Duodenal mucosa (tissue), 2 donors: Measurements from ENCODE around the gene POU5F2.
A peak's percentile ranks its signal among the peaks of the same experiment; 100 is the strongest.

ENCODE experiments used
- H3K27ac ChIP-seq: one replicate; pipeline ENCODE4 v1.7.0; 2013; ENCODE audit warnings: low read depth, low read length
- H3K27me3 ChIP-seq, 2 donors: one replicate each; pipeline ENCODE4 v1.7.0; 2013; ENCODE audit warnings: low read length in 2 of 2, control low read depth in 1 of 2; ENCODE audit not compliant: insufficient read depth in 2 of 2, control insufficient read depth in 1 of 2
- H3K36me3 ChIP-seq, 2 donors: one replicate each; pipeline ENCODE4 v1.7.0; 2013; ENCODE audit warnings: low read length in 2 of 2, control low read depth in 1 of 2; ENCODE audit not compliant: insufficient read depth in 2 of 2, control insufficient read depth in 1 of 2
- H3K4me1 ChIP-seq, 2 donors: one replicate each; pipeline ENCODE4 v1.7.0; 2013; ENCODE audit warnings: low read length in 2 of 2, control low read depth in 1 of 2; ENCODE audit not compliant: insufficient read depth in 2 of 2, control insufficient read depth in 1 of 2
- H3K4me3 ChIP-seq, 2 donors: one replicate each; pipeline ENCODE4 v1.7.0; 2013; ENCODE audit warnings: low read length in 2 of 2, low read depth in 1 of 2
- H3K9ac ChIP-seq, 2 donors: one replicate each; pipeline ENCODE4 v1.7.0; 2013; ENCODE audit warnings: low read length in 2 of 2, low read depth in 1 of 2
- H3K9me3 ChIP-seq, 2 donors: one replicate each; pipeline ENCODE4 v1.7.0; 2013; ENCODE audit warnings: low read length in 2 of 2, control low read depth in 1 of 2; ENCODE audit not compliant: control insufficient read depth in 1 of 2

Gene POU5F2

DNA sequence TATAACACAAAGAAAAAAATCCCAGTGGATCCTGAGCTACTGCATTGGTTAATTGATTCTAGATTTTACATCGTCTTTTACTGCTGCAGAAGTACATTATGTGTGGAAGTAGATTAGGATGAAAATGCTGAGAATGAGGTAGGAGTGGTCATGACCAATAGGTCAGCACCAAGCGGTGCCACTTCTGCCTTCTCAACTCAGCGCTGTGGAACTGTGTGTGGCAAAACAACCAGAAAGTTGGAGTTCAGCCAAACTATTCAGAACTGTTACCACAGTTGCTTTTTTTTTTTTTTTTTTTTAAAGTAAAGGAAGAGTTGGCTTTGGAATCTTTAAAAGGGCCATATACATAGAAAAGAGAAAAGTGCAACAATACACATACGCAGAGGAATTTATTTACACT, 24.2 kb downstream of the POU5F2 start:
- Histone ChIP-seq H3K27me3 (no peaks in the 10 kb centered on the region), H3K9ac (no peak overlapping the region), H3K4me1 (peaks cover 7 to 15% of the 10 kb centered on the region in 2 donors), H3K4me3 (no peak overlapping the region), H3K9me3 (no peaks in the 10 kb centered on the region), H3K27ac (no peak overlapping the region), H3K36me3 (no peaks in the 10 kb centered on the region)

DNA sequence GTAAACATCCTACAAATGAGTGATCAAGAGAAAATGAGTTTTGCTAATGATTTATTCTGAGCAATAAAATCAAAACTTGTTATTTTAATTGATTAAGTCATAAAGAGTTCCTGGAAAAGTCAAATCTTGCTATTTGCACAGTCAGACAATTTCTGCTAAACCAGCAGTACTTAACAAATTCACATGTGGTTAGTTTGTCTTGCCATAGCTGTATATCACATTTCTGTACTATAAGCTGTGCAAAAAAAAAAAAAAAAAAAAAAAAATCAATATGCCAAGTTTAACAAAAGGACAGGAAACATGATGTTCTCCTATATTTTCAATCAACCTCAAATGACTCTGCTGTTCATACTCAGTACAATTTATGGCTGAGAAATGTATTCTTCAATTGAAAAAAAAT, 24.9 kb downstream of the POU5F2 start:
- Histone ChIP-seq H3K36me3 (no peaks in the 10 kb centered on the region), H3K27me3 (no peaks in the 10 kb centered on the region), H3K9me3 (no peaks in the 10 kb centered on the region), H3K9ac (no peak overlapping the region), H3K27ac (no peak overlapping the region), H3K4me1 (peaks cover 5 to 15% of the 10 kb centered on the region in 2 donors), H3K4me3 (no peak overlapping the region)

DNA sequence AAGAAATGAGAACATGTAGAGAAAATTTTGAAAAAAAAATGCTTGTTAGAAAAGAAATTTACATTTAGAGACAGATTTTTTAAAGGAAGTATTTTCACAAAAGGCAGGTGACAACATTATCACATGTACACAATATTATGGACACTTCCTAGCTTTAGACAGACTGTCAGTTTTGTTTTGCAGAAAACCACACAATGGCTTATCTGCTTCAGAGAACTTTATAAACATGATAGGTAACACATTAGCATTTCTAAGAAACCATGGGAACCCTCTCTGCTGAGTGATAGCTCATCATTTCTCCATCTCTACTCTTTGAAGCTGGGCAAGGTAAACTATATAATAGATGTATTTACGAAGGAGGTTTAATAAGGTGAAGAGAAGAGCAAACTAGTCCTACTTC, 25.6 kb downstream of the POU5F2 start:
- Histone ChIP-seq H3K27me3 (no peaks in the 10 kb centered on the region), H3K27ac (no peak overlapping the region), H3K4me1 (peaks cover 0 to 12% of the 10 kb centered on the region in 2 donors), H3K36me3 (no peaks in the 10 kb centered on the region), H3K9me3 (no peaks in the 10 kb centered on the region), H3K4me3 (peak overlapping the region in 1 of 2 donors; percentile 19), H3K9ac (no peak overlapping the region)

DNA sequence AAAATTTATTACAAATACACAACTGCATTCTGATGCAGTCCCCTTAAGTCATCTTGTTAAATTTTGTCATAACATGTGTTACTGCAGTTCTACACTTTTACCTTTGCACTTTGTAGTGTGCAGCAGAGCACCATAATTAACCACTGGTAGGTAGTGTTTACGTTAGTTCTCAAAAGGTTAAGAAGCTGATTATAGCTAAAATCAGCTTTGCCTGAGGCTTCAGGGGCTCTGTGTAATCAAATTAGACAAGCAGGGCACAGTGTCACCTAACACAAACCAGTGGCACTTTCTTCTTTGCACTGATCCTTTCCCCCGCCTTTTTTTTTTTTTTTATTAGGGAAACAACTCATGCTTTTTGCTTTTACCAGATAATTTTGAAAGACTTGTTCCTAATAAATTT, 26.1 kb downstream of the POU5F2 start:
- H3K9ac ChIP-seq: no peak overlapping the region
- H3K4me1 ChIP-seq: peaks cover 0 to 12% of the 10 kb centered on the region in 2 donors
- no peaks in the 10 kb centered on the region for H3K36me3 ChIP-seq
- no peak overlapping the region for H3K27ac ChIP-seq
- H3K4me3 ChIP-seq: peak overlapping the region in 1 of 2 donors; percentile 19
- no peaks in the 10 kb centered on the region for H3K9me3 ChIP-seq
- H3K27me3 ChIP-seq: no peaks in the 10 kb centered on the region

DNA sequence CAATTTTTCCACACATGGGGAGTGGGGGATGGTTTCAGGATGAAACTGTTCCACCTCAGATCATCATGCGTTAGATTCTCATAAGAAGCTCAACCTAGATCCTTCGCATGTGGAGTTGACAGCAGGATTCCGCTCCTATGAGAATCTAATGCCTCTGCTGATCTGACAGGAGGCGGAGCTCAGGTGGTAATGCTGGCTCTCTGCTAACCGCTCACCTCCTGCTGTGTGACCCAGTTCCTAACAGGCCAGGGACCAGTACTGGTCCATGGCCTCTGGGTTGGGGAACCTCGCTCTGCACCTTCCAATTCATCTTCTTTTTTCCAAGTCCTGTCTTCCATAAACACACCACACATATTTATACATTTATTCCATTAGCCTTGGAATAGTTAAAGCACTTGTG, 33.0 kb downstream of the POU5F2 start:
- no peak overlapping the region for H3K9ac ChIP-seq
- H3K4me3 ChIP-seq: no peak overlapping the region
- H3K27me3 ChIP-seq: no peaks in the 10 kb centered on the region
- no peak overlapping the region for H3K27ac ChIP-seq
- no peaks in the 10 kb centered on the region for H3K36me3 ChIP-seq
- no peaks in the 10 kb centered on the region for H3K4me1 ChIP-seq
- no peaks in the 10 kb centered on the region for H3K9me3 ChIP-seq

DNA sequence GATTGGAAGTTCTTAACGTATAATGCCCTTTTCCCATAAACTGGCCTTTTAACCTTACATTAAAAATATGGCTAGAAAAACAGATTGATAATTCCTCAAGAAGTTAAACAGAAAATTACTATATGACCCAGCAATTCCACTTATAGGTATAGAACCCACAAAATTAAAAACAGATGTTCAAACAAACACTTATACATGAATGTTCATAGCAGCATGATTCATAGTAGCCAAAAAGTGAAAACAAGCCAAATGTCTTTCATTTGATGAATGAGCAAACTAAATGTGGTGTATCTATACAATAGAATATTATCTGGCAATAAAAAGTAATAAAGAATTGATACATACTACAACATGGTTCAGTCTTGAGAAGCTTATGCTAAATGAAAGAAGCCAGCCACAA, 35.5 kb downstream of the POU5F2 start:
- no peak overlapping the region for H3K9ac ChIP-seq
- H3K27me3 ChIP-seq: no peaks in the 10 kb centered on the region
- no peaks in the 10 kb centered on the region for H3K9me3 ChIP-seq
- no peak overlapping the region for H3K4me3 ChIP-seq
- no peaks in the 10 kb centered on the region for H3K36me3 ChIP-seq
- H3K27ac ChIP-seq: no peak overlapping the region
- no peaks in the 10 kb centered on the region for H3K4me1 ChIP-seq

DNA sequence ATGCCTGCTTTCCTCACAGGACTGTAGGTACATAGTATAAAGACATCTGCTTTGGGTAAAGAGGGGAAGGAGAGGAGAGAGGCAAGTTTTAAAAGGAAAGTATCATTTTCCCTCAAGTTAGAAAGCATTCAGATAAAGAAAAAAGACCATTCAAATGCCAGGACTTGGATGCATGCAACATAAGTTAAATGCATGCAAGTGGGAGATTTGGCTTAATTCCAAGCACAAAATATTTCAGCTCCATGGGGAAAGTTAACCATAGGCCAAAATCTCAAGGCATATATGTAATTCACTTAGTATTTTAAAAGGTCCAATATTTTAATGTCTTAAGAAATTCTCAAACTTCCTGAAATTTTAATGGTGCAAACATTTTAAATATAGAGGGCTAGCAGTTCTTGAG, 36.4 kb downstream of the POU5F2 start:
- no peaks in the 10 kb centered on the region for H3K27me3 ChIP-seq
- H3K9ac ChIP-seq: no peak overlapping the region
- H3K9me3 ChIP-seq: no peaks in the 10 kb centered on the region
- no peak overlapping the region for H3K27ac ChIP-seq
- no peaks in the 10 kb centered on the region for H3K4me1 ChIP-seq
- no peak overlapping the region for H3K4me3 ChIP-seq
- no peaks in the 10 kb centered on the region for H3K36me3 ChIP-seq

DNA sequence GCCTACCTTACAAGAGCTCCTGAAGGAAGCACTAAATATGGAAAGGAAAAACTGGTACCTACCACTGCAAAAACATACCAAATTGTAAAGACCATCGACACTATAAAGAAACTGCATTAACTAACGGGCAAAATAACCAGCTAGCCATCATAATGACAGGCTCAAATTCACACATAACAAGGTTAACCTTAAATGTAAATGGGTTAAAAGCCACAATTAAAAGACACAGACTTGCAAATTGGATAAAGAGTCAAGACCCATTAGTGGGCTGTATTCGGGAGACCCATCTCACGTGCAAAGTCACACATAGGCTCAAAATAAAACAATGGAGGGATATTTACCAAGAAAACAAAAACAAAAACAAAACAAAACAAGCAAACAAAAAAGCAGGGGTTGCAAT, 49.4 kb downstream of the POU5F2 start:
- no peak overlapping the region for H3K27ac ChIP-seq
- H3K4me1 ChIP-seq: no peaks in the 10 kb centered on the region
- no peak overlapping the region for H3K4me3 ChIP-seq
- no peak overlapping the region for H3K9ac ChIP-seq
- no peaks in the 10 kb centered on the region for H3K9me3 ChIP-seq
- H3K27me3 ChIP-seq: no peaks in the 10 kb centered on the region
- no peaks in the 10 kb centered on the region for H3K36me3 ChIP-seq
